Brain microvascular endothelial cell (primary cell): ENCODE measurements around the gene CDCA4.
"Not testable (repeated sequence)": the region's sequence is repeated elsewhere in the genome, so short reads cannot be mapped to it uniquely, and the experiment has no call there.

ENCODE experiments used
- DNase-seq: peaks from one replicate; pipeline ENCODE4 v3.0.0-alpha.2; 2020
- H3K27ac ChIP-seq: fragments of 250-450 bp; sonication (Bioruptor Pico); 2 replicates; pipeline ENCODE4 v1.5.1; 2020; ENCODE audit warnings: mild to moderate bottlenecking, moderate library complexity
- H3K27me3 ChIP-seq: fragments of 250-450 bp; sonication (Bioruptor Pico); replicated peaks from 2 replicates; pipeline ENCODE4 v1.5.1; 2020; ENCODE audit warnings: mild to moderate bottlenecking
- H3K36me3 ChIP-seq: fragments of 250-450 bp; sonication (Bioruptor Pico); replicated peaks from 2 replicates; pipeline ENCODE4 v1.5.1; 2020; ENCODE audit warnings: mild to moderate bottlenecking
- H3K4me3 ChIP-seq: 2 replicates; pipeline ENCODE4 v1.5.1; 2011; ENCODE audit warnings: low read depth, mild to moderate bottlenecking, control low read depth, low read length, moderate library complexity
- CTCF ChIP-seq: IDR thresholded peaks from 2 replicates; pipeline ENCODE4 v1.5.1; 2011; ENCODE audit warnings: low read depth, mild to moderate bottlenecking, moderate library complexity, low read length, control low read depth, inconsistent platforms; ENCODE audit errors: missing control alignments
- in situ Hi-C: cut with HindIII; loops from 2 replicates; pipeline ENCODE4 v1.10.0; 2017; ENCODE audit warnings: low sequenced_read_pairs, low pct_ligation_motif_present

CDCA4 gene

GRCh38 chr14:105042813-105043212, 21.9 kb upstream of the CDCA4 start:
- in situ Hi-C loops = no loop called here
- TF ChIP-seq CTCF = no peak
- Histone ChIP-seq H3K36me3 (no peaks in the 10 kb centered on the region), H3K27ac (no peak overlapping the region), H3K4me3 (no peak overlapping the region), H3K27me3 (no peaks in the 10 kb centered on the region)
- DNase-seq = no peak

- Histone ChIP-seq H3K36me3 (no peaks in the 10 kb centered on the region), H3K27me3 (no peaks in the 10 kb centered on the region), H3K27ac (no peak overlapping the region), H3K4me3 (no peak overlapping the region)
- no peak for DNase-seq
- no peak for TF ChIP-seq CTCF
- in situ Hi-C loops = no loop called here
Measured at GRCh38 chr14:105041841-105042765, 21.2 kb upstream of the CDCA4 start.

- DNase-seq = no peak
- in situ Hi-C loops = no loop called here
Measured at GRCh38 chr14:105039458-105040205, 18.7 kb upstream of the CDCA4 start.

DNA sequence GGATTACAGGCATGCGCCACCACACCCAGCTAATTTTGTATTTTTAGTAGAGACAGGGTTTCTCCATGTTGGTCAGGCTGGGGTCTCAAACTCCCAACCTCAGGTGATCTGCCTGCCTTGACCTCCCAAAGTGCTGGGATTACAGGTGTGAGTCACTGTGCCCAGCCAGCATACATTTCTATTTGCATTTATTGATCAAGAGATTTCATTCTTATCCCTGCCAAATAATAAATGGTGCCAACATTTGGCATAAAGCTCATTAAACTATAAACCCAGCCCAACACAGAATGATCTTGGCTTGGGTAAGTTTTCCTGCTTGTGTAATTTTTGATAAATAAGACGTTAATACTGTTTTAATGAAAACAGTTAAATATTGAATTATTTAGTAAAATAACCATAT, 14.7 kb upstream of the CDCA4 start:
- DNase-seq, H3K4me3 ChIP-seq, in situ Hi-C loops, H3K36me3 ChIP-seq, H3K27me3 ChIP-seq, H3K27ac ChIP-seq: not testable (repeated sequence)

More at GRCh38 chr14:105039458-105040205, 18.7 kb upstream of the CDCA4 start:
- no peak overlapping the region for H3K27ac ChIP-seq
- H3K27me3 ChIP-seq = no peaks in the 10 kb centered on the region
- no peak overlapping the region for H3K4me3 ChIP-seq
- H3K36me3 ChIP-seq = no peaks in the 10 kb centered on the region
- TF ChIP-seq CTCF = no peak

GRCh38 chr14:105034315-105035039, 13.6 kb upstream of the CDCA4 start:
- in situ Hi-C loops = no loop called here
- DNase-seq = no peak
- TF ChIP-seq CTCF = no peak
- H3K27ac ChIP-seq = no peak overlapping the region
- no peaks in the 10 kb centered on the region for H3K27me3 ChIP-seq
- no peaks in the 10 kb centered on the region for H3K36me3 ChIP-seq
- peak overlapping the region; percentile 53 for H3K4me3 ChIP-seq

DNA sequence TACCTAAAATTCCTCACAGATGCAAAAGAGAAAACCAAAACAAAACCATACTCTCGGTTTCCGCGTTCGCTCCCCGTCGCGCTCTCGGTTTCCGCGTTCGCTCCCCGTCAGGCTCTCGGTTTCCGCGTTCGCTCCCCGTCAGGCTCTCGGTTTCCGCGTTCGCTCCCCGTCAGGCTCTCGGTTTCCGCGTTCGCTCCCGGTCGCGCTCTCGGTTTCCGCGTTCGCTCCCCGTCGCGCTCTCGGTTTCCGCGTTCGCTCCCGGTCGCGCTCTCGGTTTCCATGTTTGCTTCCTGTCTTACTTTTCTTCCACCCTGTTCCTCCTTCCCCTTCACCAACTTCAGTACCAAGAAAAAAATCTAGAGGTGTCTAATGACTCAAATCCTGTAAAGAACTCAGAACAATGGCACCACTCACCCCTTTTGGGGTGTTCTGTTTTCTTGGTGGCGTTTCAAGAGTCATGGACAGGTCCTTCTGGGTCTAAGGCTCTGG, 12.6 kb upstream of the CDCA4 start:
- H3K27ac ChIP-seq, DNase-seq, H3K36me3 ChIP-seq, H3K27me3 ChIP-seq, in situ Hi-C loops: not testable (repeated sequence)
- peak overlapping the region; percentile 53 for H3K4me3 ChIP-seq

DNA sequence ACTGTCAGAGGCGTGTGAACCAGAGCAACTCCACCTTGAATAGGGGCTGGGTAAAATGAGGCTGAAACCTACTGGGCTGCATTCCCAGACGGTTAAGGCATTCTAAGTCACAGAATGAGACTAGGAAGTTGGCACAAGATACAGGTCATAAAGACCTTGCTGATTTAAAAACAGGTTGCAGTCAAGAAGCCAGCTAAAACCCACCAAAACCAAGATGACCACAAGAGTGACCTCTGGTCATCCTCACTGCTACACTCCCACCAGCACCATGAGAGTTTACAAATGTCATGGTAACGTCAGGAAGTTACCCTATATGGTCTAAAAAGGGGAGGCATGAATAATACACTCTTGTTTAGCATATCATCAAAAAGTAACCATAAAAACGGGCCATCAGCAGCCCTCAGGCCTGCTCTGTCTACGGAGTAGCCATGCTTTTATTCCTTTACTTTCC, 11.6 kb upstream of the CDCA4 start:
- H3K27ac ChIP-seq, H3K27me3 ChIP-seq, in situ Hi-C loops, H3K36me3 ChIP-seq: not testable (repeated sequence)
- DNase-seq = peak; percentile 52
- peak overlapping the region; percentile 53 for H3K4me3 ChIP-seq
